Activated T-cell treated with anti-CD3 and anti-CD28 coated beads, Interleukin-2, amount 50 U/mL, for 1 hour (primary cell): ENCODE data around the gene KIF26B.

ENCODE experiments used
- DNase-seq: peaks from one replicate; pipeline ENCODE4 v3.0.0-alpha.2; 2020

The KIF26B gene

DNA sequence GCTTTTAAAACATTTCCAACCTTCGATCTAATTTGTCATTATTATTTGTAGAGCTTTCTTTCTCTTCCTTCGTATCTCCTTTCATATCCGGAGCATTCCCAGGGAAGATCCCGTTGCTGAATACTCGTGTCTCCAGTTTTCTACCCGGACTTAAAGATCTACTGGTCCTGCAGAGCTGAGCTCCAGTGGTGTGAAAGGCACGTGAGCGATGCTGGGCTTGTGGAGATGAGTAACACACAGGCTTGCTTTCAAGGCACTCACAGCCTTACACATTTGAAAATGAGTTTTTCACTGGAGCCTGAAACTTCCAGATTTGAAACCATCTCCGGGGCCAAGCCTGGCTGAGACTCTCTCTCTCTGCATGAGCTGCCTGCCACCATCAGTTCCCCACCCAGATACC, 428.3 kb downstream of the KIF26B start:
- no peak for DNase-seq

DNA sequence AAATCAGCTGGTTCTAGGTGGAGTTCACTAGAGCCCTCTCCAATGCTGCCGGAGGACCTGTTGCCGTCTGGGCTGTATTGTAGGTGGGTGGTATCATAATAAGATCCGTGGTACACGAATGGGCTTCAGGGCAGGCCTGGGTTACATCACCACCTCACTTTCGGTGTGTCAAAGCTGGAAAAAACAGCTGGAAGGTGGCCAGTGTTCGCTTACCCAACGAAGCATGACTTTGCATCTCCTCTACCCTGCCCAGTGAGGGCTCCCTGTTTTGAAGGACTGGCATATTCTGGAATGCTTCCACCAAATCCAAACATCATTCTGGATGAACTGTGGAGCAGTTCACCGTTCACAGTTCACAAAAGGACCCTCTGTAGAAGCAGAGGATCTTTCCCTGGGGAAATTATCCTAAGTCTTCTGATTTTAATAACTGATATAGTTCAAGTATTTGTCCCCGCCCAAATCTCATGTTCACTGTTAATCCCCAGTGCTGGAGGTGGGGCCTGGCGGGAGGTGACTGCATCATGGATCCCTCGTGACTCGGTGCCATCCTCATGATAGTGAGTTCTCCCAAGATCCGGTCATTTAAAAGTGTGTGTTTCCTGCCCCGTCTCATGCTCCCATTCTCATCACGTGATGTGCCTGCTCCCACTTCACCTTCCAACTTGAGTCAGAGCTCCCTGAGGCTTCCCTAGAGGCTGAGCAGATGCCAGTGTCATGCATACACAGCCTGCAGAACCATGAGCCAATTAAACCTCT, 429.0 kb downstream of the KIF26B start:
- DNase-seq = no peak

DNA sequence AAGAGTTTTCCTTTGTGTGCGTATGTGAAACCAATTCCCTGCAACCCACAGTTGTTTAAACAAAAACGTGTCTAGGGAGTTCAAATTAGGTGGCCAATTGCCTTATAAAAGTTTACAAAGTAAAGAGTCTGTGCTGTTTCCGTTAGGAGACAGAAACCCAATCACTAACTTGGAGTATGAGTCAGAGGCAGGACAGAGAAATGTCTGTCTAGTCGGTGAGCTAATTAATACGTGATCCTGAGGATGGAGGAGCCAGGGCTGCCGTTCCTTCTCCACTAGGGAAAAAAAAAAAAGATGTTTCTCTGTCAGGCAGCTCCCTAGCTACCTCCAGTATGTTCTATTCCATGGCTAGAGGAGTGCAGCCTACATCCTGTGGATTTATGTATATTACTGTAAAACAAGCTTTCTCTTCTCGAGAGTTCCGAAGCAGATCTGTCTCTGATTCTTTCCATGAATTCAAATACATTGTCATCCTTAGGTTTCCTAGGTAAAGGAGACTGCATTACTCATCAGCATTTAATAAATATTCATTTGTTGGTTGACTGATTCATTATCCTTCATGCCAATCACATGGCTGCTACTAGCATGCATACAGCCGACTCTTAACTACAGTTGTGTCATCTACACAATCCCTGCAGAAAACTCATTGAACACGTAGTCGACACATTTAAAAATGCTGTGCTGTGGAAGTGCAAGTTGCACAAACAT, 430.6 kb downstream of the KIF26B start:
- no peak for DNase-seq

DNA sequence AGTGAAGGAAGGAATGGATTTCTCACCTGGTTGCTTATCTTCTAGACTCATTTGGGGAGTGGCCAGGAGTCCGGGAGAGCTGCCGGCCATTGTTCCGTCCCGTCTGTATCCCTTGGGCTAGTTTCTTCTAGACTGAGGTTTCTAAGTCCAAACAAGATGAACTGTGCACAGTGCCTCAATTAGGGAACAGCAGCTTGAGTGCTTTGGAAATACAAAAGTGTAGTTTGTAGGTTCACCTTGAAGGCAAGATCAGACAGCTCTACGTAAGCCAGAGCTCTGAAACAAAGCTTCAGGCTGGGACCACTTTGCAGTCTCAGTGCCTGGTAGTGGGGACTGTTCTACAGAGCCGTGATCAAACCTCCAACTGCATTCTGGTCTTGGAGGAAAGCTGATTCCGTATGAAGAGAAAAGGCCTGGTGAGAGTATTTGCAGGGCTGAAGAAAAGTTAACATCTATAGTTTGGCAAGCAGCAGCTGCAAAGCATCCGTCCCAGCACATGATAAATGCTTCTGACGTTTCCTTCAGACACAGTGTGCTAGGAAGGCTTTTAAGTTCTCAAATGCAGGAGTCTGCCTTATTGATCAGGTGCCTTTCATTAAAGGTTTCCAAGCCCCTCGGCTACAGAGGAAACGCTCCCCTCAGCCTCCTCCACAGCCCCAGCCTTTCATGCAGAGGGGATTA, 432.8 kb downstream of the KIF26B start:
- no peak for DNase-seq

DNA sequence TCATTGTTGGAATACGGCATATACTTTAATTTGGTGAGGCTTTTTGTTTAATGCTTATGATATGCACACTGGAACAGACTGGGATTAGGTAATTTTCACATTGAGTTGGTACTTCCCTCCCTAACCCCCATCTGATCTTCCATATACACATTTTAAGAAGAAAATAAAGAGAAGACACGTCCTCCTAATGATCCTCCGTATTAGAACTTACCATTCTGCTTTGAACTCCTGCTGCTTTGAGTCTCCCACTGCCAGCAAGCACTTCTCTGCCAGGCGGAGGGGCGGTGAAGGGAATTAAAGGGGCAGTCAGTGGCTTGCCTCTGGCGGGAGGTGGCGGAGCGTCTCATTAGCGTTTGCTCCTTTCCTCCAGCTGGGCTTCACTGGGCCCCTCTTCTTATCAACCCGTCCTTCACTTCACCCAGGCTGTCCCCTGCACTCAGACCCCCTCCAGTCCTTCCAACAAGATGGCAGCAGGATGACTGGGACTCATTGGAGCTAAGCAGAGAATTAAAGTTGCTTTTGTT, 433.4 kb downstream of the KIF26B start:
- DNase-seq = no peak

DNA sequence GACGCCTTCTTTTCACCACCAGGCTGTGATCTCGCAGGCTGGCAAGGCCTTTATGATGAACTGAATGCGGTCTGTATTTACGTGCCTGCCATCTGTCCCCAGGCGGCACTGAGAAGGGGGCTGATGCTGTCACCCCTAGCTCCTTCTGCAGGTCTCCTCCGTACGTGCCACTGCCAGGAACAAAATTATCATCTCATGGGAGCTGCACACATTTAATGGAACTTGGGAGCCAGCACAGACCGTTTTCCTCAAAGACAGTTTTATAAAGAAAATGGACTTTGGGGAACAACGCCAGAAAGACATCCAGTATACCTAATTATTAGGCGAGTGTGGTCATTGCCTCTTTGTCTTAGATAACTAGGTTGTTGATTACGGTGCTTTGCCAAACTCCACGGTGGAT, 434.5 kb downstream of the KIF26B start:
- DNase-seq = no peak

DNA sequence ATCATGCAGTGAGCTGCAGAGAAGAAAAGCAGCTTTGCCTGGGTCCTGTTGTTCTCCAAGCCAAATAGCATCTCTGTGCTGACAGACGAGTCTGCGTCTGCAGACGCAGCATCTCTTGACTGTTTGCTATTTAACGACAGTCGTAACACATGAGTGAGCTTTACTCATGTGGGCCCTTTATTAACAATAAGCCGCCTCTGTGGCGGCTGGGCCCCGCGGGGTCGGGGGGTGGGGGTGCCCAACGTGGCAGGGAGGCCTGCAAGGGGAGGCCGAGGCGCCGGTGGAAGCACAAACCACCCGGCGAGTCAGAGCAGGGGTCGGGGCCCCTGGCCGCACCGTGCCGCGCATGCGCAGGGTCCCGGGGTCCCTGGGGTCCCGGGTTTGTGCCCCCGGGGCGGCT, 435.1 kb downstream of the KIF26B start:
- DNase-seq = no peak

DNA sequence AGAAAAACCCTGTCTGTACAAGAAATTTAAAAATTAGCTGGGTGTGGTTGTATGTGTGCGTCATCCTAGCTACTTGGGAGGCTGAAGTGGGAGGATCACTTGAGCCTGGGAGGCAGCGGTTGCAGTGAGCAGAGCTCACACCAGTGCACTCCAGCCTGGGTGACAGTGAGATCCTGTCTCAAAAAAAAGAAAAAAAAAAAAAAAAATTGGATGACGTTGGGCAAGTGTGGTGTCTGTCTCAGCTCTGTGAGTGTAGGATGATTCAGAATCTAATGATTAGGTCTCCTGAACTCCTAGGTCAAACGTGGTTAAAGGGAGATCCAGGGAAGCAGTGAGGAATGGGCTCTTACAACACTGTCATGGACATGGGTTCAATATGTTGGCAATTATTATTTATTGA, 435.9 kb downstream of the KIF26B start:
- no peak for DNase-seq

DNA sequence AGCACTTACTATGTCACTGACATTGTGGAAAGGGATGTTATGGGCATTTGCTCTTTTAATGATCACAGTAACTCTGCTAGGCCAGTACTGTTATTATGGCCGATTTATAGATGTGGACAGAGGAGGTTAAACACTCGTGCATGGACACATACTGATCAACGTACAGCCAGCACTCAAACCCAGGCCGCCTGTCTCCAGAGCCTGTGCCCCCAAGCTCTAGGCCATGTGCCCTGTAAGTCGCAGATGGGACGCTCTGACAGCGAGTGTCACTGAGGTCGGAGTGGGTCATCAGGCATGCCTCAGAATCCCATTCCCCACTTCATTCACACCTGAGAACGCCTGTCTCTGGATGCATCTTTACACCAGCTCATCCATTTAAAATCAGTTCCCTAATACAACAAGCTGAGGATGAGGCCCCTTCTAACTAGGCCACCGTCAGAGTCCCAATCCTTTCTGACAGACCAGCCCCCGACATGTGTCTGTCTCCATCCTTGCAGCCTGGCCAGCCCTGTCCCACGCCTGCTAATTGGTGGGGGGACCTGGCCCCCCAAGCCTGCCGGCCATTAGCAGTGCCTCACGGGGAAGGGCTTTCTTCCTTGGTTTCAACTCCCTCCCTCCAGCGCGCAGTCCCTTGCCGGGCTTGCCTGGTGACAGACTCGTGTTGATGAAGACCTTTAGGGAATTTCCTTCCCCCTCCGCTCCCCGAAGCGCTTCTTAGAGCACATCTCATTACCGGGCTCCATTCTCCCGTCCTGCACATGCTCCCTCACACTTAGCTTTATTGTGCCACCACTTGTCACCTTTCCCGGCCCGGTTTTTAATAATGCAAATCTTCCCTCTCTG, 436.8 kb downstream of the KIF26B start:
- DNase-seq = no peak

DNA sequence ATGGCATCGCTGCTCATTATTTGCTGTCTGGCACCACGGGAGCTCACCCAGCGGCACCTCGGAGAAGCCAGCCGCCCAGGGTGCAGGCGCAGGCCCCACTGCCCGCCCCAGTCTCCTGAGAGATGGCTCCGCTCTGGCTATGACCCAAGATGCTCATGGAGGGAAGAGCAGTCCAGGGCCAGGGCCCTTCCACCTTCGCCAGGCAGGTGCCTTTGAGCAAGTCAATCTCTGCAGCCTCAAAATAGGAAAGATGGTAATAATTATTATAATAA, 437.3 kb downstream of the KIF26B start:
- no peak for DNase-seq

DNA sequence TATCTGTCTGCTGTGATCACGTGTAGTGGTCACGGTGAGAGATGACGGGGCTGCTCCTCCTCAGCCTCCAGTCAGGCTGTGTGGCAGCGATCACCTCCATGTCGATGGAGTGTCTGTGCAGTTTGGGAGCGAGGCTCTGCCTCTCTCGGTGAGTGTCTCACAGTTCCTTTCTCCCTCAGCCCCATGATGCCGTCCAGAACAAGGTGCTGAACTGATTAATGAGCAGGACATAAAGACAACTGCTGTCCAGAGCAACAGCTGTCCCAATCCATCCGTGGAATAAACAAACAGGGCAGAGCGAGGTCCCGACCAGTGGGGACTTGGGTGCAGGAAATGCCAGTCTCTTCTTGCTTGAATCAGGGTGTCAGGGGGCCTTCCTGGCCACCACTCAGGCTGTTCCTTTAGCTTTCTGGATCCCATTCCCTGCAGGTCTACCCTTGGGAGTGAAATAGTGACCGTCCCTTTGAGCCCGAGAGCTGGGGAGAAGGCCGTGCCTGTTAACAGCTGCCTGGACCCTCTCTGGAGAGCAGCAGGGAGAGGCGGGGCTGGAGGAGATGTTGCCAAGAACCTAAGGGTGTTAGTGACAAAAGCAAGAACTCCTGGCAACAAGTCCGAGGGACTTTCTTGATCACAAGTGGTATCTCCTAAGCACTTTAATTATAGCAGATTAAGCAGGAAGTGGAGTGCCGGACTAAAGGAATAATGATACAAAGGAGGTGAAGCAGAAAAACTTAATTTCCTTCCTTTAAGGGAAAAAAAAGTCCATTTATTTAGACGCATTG, 443.9 kb downstream of the KIF26B start:
- no peak for DNase-seq

DNA sequence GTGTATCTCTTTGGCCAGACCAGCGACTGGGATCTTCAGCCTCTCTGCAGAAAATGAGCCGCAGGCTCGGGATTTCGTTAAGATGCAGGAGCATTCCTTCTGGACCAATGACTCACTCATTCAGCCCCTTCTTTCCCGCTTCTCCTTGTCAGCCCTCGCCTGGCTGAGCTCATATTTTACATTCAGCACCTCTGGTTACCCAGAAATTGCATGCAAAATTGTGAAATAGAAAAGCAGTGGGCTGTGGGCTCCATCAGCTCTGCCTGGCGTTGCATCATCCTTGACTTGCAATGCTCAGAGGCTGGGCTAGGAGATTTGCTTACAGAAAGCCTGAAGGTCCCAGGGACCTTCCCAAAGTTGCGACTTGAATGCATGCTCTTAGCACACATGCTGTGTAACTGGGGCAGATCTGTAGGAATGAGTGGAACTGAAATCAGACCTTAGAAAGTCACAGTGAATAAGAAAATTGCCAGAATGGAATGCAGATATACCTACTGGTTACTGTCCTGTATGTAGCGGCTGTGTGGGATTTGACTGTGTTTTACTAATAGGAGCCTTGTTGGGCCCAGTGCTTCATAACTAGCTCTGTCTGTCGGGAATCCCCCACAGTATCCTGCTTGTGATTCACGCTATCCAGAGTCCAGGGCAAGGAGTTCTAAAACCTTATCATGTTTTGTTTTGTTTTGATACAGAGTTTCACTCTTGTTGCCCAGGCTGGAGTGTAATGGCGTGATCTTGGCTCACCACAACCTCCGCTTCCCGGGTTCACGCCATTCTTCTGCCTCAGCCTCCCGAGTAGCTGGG, 444.8 kb downstream of the KIF26B start:
- no peak for DNase-seq

DNA sequence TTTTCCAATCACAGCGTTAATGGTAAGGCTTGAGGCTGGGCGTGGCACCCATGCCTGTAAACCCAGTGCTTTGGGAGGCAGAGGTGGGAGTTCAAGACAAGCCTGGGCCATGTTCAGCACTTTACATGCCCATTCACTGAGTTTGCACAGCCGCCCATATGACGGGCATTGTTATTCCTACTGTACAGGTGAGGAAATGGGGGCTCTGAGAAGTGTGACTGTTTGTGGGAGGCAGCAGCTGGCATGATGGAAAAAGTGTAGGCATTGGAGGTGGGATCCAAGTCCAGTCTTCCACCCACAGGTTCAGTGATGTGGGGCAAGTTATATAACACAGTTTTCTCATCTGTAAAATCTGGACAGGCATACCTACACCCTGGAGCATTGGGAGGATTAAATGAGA, 445.9 kb downstream of the KIF26B start:
- no peak for DNase-seq

DNA sequence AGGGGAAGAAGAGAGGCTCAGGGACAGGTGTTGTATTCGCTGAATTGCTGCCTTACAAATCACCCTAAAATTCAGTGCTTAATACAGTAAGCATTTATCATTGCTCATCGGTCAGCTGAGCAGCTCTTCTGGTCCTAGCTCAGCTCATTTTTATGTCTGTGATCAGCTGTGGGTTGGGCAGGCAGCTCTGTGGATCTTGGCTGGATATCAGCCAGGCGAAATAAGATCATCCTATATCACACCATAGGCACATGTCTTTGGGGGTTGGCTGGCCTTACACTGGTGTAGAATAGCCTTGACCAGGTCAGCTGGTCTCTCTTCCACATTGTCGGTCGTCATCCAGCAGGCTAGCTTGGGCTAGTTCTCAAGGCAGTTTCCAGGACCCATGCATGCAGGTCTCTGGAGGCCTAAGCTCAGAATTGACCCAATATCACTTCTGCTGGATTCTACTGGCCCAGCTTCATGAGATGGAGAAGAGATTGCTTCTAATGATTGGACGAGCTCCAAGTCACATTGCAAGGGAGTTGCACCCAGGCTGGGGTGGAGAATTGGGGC, 448.6 kb downstream of the KIF26B start:
- no peak for DNase-seq

DNA sequence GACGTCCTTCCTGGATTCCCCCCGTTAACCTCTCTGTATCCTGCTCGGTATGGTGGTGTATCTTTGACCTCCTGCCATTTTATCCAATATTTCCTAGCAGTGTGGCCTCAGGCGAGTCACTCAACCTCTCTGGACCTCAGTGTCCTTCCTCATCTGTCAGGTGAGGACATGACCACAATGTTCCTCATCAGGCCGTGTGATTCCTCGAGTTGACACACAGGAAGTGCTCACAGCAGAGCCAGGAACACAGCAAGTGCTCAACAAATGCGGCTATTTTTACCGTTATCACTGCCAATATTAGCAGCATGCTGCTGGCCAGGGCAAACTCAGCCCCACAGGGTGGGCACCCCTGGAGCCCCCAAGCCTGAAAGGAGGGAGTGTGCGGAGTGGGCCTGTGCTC, 450.2 kb downstream of the KIF26B start:
- no peak for DNase-seq

DNA sequence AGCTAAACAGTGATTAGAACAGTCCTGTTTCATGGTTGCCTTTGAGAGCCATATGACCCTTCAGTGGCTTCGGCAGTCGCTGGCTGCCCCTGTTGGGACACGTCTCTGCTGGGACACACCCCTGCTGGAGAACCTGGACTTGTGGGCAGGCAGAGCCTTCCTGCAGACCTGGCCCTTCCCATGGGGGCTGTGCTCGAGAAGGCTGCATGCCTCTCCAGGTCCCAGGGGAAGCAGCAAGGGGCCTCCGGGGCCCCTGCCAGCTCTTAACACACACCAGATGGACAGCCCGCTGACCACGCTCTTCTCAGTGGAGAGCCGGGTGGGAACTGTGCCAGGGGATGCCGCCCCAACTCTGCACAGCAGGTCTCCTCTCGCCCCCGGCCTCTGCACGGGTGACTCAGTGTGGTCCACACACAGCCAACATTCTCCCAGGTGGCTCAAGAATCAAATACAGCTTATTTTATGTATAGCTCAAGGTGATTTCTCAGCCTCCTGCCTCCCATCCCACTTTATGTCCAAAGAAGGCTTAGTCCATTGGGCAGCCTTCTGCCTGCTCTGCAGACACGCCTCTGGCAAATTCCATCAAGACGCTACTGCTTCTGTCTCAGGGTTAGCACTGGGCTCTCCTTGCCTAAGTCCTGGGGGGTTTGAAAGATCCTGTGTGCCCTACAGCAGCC, 450.8 kb downstream of the KIF26B start:
- no peak for DNase-seq

DNA sequence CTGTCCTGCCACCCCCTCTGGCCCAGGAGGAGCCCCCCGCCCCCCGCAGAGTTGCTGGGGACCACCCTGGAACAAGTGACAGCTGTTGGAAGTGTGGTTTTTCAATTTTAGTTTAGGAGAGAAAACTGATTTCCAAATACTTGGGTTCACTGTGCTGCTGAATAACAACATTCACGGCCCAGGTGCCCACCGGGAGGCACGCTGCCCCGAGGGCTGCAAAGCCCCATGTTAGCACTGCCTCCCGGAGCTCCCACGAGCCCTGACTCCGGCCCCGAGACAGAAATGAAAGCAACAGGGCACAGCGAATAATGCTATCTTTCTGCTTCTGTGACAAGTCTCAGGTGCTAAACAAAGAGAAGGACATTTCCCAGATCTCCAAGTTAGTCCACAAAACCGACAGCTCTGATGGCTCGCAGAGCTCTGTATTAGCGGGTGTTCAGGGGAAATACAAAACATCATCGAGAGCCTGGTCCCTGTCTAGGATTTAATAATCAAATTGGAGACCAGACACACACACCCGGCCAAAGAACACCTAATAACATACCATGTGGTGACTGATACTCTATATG, 451.5 kb downstream of the KIF26B start:
- DNase-seq = no peak

DNA sequence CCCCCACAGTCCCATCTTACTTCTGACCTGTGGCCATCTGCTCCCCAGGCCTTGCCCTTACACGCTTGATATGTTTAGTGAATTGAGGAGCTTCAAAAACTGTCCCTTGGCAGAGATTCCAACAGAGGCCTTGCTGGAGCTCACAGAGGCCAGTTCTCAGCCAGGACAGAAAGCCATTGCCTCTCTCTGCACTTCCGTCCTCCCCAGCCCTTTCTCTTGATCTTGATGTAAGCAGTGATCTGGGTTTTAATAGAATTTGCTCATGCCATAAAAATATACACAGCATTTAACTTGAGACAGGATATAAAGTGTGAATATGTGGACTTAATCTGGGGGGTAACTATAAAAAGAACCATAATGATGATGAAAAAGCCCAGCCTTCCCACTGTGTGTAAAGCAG, 453.5 kb downstream of the KIF26B start:
- DNase-seq = no peak

DNA sequence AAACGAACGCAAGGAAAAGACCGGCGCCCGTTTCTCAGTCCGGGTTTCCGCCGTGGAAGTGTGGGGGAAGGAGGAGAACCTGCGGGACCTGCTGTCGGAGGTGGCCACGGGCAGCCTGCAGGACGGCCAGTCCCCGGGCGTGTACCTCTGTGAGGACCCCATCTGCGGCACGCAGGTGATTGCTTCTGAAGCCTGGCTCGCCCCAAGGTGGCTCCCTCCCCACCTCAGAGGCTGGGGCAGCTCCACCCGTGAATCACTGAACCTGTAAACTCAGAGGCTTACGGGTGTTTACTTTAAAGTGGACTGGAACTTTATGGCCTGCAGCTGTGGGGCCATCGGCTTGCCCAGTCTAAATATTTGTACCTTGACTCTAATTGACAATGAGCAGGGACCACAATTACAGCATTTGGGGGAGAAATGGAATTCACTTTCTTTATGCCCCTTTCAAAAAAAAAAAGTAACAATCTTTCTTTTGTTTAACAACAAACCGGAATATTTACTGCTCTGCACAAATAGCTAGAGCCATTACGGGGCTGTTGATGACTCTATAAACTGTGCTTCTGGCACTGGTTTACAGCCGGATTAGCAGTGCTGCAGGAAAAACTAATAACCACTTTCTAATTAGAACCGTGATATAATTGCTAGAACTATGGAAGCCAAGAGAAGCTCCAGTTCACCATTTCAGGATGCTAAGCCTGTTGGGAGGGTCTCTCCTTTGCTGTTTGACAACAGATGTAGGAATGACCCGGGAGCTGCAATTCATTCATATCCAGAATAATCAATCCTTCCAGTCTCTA, 454.8 kb downstream of the KIF26B start:
- no peak for DNase-seq
